ENCODE measurements around the gene LRGUK.

GRCh38 chr7:134287916-134288659, 160.9 kb downstream of the LRGUK start:
- TF ChIP-seq MAX (IDR thresholded peaks at IDR 0.05), result no peak
- no peak for TF ChIP-seq YY1 (IDR thresholded peaks at IDR 0.05; ENCODE audit: extremely low read depth, insufficient replicate concordance, low read depth, low read length)
- no peak for TF ChIP-seq POLR2A (IDR thresholded peaks at IDR 0.05; ENCODE audit: borderline replicate concordance, extremely low read depth, insufficient read depth, insufficient read length)
- no peak for TF ChIP-seq POLR2AphosphoS5 (IDR thresholded peaks at IDR 0.05; ENCODE audit: low read depth, low read length)
- no peak for TF ChIP-seq ZNF274 (IDR thresholded peaks at IDR 0.05; ENCODE audit: low read depth, low read length)
- TF ChIP-seq CTCF (IDR thresholded peaks at IDR 0.05 in 2 of 3, conservative IDR thresholded peaks at IDR 0.05 in 1 of 3; ENCODE audit: borderline replicate concordance in 1 of 3, insufficient read depth in 1 of 3, low read depth in 2 of 3, low read length in 2 of 3), result no peak
- TF ChIP-seq SIN3A (IDR thresholded peaks at IDR 0.05; ENCODE audit: low read depth), result no peak
- no peak for TF ChIP-seq ZFX (IDR thresholded peaks at IDR 0.05)

Measured in HCT116 (cell line).